ENCODE results near the gene CAPNS1.

Gene CAPNS1
- 111 to 122 reads per million in 2 donors for total RNA-seq

DNA sequence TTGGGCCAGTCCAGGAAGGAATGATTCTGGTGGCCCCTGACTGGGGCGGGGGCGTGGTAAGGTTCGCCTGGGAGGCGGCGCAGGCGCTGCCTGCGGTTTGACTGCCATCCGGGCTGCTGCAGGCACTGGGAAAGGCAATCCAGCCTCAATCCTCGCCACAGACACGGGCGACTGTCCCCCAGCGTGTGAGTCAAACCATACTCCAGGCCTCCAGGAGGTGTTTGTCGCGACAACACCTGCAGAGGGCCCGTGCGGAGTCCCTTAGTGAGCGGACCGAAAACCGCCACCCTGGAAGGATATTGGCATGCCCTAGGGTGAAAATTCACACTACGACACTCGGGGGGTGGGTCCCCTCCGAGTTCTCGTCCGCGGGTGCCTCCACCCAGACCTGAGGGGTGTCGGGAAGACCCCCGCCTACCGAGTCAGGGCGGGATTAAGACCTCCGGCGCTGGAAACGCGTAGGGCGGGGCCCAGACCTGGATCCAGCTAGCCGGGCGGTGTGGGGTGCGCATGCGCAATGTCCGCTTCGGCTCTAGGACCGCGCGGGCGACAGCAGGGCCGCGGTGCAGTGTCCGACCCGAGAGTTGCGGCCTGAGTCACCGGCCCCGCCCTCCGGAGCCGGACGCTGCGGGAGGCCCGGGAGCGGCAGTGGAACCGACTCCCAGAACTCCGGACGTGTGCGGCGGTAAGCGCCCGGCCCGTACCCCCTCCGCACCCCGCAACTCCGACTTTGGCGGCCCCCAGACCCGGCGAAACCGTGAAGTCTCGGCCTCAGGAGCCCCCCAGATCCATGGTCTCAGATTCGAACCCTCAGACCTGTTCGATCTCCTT lies at the start of gene CAPNS1:
TSS of gene CAPNS1 (plus strand) at position 594 of the 831 bp plus-strand sequence. CDS start 946 bp downstream, outside the sequence.
- DNase-seq = peak; percentile 83

DNA sequence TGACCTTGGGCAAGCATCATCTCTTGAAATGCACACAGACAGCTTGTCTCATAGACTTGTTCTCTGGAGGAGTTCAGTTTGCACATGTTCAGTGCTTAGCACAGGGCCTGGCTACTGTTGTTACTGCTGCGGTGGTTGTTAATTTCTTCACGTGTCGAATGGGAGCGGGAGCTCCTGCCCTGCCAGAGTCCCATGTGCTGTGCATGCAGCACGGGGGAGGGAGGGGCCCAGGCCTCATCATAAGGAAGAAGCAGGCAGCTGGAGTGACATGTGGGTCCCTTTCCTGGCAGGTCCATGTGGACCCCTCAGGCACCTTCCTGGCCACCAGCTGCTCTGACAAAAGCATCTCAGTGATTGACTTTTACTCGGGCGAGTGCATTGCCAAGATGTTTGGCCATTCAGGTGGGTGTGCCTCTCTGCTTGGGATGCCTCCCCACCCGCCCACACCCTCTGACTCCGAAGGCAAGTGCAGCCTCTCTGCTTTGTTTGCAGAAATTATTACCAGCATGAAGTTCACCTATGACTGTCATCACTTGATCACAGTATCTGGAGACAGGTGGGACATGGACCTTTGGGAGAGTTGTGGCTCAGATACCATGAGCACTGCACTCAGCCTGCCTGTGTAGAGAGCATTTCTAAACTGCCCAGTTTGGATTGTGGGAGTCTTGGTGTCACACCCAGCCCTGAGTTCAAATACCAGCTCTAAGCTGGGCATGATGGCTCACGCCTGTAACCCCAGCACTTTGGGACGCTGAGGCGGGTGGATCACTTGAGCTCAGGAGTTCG lies 48.8 kb upstream of the CAPNS1 start:
- no peak for DNase-seq

DNA sequence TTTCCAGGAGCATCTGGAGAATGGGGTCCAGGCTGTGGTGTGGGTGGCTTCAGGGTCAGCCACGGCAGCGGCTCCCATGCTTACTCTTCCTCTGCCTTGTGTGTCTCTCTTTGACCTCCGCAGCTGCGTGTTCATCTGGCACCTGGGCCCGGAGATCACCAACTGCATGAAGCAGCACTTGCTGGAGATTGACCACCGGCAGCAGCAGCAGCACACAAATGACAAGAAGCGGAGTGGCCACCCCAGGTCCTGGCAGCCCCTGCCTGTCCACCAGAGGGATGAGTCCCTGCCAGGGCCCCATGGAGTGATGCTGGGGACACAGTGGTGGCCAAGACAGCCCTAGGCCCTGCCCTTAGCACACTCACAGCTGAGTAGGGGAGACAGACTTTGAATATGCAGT lies 47.3 kb upstream of the CAPNS1 start:
- DNase-seq = no peak

DNA sequence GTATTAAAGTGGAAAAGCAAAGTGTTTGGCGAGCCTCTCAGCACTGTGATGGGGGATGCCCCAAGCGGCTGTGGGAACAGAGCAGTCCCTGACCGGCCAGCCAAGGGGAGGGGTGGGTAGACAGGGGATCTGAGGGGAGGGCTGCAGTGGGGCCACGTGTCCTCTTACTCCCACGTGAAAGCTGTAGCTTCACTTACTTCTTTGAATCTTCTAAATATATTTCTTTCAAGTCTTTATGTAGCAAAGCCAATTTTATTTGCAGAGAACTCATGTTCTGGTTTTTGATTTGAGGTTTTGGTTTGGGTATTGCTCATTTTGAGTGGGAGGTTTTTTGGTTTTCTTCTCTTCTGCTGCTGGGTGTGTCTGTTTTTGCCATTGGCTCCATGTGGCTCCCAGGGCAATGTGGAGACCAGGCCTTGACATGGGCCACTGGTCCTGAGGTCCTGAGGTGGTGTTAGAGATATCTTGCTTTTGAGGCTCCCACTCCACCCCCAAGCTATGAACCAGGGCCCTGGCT lies 46.7 kb upstream of the CAPNS1 start:
- no peak for DNase-seq

DNA sequence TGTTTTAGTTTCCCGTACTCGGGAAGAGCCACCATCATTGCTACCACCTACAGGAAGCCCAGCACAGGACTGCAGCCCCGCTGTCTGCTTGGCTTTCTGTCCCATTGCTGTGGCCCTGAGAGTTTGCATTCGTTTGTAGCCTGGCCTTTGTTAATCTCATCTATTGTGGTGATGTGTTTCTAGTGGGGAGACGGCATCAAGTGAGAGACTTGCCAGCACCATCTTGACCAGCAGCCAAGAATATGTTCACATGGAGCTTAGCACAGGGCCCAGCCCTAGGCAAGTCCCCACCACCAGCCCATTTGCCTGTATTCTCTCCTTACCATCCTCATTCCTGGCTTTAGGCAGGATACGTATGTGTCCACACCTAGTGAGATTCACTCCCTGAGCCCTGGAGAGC lies 46.2 kb upstream of the CAPNS1 start:
- no peak for DNase-seq

DNA sequence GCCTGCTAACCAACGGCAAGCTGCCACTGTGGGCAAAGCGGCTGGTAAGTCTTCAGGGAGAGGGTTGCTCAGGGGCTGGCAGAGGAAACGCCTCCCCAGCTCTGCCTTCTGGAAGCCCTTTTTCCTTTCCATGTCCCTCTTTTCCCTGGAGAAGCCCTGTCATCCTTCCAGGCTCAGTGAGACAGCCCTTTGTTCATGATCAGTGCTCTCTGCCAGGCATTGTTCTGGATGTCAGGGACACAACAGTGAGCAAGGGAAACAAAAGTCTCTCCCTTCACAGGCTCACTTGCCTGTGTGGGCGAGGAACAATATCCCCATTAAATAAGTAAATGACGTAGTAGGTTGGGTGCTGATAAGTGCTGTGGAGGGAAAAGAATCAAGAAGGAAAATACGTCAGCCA lies 42.8 kb upstream of the CAPNS1 start:
- DNase-seq = no peak

DNA sequence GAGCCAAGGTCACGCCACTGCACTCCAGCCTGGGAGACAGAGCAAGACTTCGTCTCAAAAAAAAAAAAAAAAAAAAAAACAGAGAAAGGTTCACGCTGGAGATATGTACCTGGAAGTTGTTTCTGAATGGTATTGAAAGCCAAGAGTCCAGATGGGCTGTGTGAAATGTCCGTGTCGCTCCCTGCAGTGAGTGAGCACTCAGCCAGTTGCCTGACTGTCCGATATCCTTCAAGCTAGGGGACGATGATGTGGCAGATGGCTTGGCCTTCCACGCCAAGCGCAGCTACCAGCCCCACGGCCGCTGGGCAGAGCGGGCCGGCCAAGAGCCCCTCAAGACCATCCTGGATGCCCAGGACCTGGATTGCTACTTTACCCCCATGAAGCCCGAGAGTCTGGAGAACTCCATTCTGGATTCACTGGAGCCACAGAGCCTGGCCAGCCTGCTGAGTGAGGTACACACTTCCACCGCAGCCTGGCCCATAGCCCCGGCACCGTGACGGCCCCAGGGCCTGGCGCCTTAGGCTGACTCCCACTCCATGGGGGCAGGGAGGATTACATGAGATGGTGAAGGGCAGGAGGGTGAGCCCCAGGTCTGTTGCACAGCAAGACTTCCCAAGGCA lies 40.6 kb upstream of the CAPNS1 start:
- DNase-seq = no peak

DNA sequence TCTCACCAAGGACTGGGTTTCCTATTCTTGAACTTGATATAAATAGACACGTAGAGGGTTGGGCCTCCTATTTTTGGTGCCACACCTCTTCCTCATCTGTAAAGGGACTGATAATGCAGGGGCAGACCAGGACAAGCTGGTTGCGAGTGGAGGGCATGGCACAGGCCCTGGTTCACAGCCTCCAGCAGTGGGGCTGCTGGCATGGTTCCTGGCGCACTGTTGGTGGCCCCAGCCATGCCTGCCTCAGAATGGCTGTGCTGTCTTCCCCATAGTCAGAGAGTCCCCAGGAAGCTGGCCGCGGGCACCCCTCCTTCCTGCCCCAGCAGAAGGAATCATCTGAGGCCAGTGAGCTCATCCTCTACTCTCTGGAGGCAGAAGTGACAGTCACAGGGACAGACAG lies 39.4 kb upstream of the CAPNS1 start:
- no peak for DNase-seq

DNA sequence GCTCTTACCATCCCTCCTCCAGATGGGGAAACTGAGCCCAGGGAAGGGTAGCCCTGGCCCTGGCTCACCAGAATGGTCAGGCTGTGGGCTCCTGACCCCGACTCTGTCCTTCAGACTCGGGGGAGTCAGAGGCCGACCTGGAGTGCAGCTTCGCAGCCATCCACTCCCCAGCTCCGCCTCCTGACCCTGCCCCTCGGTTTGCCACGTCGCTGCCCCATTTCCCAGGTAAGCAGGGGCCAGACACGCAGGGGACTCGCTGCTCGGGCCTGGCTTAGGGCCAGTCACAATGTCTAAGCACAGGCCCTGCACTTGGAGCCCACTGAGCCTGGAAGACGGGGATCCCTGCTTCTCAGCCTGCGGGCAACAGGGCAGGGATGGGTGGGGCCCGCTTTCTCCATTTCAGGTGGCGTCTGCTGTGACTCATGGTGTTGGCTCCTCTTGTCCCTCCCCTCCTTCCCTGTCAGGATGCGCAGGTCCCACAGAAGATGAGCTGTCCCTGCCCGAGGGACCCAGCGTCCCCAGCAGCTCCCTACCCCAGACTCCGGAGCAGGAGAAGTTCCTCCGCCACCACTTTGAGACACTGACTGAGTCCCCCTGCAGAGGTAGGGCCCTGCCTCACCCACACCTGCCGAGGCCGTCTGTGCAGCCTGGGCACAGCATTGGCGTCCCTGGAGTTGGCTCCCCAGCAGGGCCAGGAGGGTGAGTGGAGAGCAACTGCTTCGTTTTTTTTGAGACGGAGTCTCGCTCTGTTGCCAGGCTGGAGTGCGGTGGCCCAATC lies 38.1 kb upstream of the CAPNS1 start:
- DNase-seq = no peak

DNA sequence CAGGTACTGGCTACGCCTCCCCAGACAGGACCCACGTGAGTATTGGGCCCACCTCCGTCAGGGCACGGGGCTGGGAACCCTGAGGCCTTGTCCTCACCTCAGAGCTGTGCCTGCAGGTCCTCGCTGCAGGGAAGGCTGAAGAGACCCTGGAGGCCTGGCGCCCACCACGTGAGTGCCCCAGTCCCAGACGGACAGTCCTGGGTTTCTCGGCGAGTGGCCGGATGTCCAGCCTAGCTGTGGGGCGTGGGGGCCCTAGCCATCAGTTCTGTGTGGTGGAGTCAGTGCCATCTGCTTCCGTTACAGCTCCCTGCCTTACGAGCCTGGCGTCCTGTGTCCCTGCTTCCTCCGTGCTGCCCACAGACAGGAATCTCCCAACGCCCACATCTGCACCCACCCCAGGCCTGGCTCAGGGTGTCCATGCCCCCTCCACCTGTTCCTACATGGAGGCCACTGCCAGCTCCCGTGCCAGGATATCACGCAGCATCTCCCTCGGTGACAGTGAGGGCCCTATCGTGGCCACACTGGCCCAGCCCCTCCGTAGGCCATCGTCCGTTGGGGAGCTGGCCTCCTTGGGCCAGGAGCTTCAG lies 36.7 kb upstream of the CAPNS1 start:
- DNase-seq = no peak

DNA sequence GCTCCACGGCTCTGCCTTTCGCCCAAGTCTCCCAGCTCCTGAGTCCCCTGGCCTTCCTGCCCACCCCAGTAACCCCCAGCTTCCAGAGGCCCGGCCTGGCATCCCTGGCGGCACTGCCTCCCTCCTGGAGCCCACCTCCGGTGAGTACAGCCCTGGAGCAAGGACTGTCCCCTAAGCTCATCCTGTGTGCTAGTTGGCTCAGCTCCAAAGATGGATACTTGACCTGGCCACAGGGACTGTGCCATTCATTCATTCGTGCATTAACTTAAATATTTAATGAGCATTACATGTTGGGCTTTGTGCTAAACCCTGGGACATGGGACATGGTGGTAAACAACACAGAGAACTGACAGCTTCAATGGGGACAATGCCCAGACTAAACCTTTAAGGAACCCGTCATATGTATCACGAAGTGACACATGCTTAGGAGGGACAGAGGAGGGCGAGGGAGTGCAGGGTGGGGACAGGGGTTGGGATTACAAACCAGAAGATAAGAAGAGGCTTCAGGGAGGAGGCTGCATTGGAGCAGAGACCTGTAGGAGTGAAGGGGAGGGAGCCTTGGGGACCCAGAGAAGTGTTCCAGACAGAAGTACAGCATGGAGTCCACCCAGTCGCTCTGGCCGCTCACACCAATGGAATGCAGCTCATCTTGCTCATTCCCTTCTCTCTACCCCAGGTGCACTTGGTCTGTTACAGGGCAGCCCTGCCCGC lies 35.9 kb upstream of the CAPNS1 start:
- no peak for DNase-seq

DNA sequence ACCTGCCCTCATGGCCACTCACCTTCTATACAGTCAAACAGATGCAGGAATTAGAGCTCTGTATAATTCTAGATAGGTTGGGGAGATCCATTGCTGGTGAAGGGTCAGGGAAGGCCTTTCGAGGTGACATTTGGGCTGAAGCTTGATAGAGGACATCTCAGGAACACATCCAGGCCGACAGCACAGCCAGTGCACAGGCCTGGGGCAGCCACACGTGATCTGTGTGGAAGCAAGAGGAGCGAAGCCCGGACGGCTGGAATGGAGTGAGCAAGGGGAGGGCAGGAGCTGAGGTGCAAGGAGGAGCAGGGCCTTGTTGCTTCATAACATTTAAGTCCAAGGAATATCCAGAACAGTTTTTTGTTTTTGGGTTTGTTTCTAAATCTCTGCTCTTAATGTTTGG lies 33.4 kb upstream of the CAPNS1 start:
- no peak for DNase-seq

DNA sequence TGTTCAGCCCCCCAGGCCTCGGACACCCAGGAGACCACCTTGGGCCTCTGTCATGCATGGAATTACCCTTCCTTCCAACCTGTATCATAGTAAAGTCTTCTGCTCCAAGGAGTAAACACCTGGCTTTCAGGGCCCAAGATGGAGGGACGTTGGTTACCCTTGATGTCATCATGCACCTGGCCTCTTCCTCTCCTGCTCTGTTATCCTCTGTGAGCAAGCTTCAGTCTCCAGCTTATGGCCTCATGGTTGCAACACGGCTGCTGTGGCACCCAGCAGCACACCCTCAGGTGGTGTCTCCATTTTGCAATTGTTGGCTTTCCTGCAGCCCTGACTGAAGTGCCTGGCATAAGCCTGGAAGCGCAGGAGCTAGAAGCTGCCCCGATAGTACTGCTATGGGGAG lies 32.9 kb upstream of the CAPNS1 start:
- DNase-seq = no peak

DNA sequence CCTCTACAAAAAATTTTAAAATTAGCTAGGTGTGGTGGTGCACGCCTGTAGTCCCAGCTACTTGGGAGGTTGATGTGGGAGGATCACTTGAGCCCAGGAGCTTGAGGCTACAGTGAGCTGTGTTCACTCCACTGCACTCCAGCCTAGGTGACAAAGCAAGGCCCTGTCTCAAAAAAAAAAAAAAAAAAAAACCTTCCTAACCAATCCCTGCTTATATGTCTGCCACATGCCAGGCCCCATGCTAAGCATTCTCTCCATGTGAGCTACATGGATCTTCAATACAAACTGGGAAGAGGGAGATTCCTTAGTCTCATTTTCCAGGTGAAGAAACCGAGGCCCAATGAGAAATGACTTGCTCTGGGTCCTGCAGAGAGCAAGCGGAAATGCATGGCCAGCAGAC lies 31.2 kb upstream of the CAPNS1 start:
- no peak for DNase-seq

DNA sequence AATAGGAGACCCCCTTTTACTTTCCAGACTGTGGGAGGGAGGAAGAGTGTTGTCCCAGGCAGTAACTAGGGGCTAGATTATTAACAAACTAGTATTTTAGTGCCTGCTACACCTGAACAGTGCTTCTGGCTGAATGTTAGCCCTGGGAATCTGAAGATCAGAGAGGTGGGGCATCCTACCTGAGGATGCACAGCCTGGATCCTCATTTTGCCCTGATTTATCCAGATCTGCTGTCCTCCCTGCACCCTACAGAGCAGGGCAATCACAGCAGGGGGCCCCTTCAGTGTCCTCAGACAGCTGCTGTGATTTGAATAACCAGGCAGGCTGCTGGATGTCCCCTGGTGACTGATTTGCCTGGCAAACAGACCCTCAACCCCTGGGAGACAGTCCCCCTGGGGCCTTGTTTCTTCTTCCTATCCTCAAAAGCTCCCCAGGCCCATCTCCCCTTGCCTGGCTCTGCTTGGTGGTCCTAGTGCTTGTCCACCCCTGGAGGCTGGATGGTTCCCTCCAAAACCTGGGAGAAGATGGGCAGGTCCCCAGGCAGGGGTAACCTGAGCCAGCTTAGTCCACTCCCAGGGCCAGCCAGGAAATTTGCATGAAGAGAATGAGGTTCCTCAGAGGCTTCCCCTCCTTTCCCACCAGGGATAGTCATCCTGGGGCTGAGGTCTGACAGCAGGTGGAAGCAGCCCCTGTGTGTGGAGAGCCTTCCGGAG lies 29.2 kb upstream of the CAPNS1 start, which contains the start of gene OVOL3:
TSS of gene OVOL3 (plus strand) at position 657 of the 713 bp plus-strand sequence. CDS start 60 bp downstream, outside the sequence.
- DNase-seq = no peak

DNA sequence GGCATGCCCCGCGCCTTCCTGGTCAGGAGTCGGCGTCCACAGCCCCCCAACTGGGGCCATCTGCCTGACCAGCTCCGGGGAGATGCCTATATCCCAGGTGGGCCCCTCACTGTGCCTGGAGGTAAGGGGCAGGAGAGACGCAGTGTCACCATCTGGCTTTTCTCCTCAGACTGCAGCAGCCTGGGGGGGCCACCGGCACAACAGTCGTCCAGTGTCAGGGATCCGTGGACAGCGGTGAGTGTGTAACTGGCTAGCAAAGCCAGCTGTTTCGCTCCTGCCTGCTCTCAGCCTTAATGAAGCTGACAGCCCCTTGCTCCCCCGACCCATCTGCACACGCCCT lies 28.7 kb upstream of the CAPNS1 start:
- no peak for DNase-seq

DNA sequence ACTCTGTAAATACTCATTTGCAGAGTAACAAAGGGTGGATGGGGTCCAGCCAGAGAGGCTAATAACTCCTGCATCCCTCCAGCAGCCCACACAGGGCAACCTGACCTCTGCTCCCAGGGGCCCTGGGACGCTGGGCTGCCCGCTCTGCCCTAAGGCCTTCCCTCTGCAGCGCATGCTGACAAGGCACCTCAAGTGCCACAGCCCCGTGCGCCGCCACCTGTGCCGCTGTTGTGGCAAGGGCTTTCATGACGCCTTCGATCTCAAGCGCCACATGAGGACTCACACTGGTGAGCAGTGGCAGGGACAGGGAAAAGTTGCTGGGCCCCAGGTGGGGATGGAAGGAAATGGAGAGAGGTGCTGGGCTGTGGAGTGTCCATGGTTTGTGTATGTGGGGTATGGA lies 27.2 kb upstream of the CAPNS1 start:
- DNase-seq = no peak

DNA sequence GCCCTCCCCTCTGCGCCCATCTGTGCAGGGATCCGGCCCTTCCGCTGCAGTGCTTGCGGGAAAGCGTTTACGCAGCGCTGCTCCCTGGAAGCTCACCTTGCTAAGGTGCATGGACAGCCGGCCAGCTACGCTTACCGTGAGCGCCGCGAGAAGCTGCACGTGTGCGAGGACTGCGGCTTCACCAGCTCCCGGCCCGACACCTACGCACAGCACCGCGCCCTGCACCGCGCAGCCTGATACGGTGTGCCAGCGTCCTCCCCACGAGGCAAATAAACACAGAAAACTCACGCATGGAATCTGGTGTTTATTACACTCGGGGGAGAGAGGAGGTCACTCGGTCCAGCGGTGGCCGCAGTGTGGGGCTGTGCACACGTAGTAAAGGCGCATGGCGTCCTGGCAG lies 26.4 kb upstream of the CAPNS1 start:
- no peak for DNase-seq

DNA sequence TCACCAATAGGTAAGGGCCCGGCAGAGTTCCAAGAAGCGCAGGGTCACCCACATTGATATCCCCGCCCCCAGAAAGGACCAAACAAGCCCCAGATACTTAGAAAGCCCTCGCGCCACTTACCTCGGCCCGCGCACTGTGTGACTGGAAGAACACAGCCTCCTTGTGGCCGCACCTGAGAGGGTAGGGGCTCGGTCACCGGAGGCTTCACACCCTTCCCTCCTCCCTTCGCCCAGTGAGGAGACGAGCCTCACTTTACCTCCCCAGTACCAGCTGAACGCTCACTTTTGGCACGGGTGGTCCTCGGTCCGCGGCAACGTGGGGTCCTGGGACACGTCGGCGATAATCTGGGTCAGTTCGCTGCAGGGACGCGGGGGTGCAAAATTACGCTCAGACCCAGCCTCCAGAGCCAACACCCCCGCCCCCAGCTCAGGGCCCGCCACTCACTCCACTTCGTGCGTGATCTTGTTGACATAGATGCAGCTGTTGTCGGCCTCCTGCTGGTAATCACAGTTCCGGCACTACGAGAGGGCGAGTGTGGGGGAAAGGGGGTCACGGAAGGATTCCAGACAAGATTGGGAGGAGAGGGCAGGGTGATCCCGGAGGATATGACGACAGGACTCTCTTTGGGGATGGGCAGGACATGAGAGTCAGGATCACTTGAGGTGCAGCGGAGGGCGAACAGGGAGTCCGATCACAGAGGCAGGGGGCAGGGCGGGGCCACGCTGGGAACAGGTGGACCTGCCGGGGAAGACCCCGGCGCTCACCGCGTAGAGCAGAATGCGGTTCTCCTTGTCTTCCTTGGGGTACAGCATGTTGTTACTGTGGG lies 25.8 kb upstream of the CAPNS1 start:
- DNase-seq = no peak
